Loucy (cell line): ENCODE data around the gene CPSF4L.

Experiments used
- CTCF ChIP-seq: fragments of 200-600 bp; sonication (generic); conservative IDR thresholded peaks from 2 replicates; pipeline ENCODE4 v1.5.1; 2014; ENCODE audit warnings: mild to moderate bottlenecking, antibody characterized with exemption, low read length
- EZH2phosphoT487 ChIP-seq: fragments of 200-600 bp; IDR thresholded peaks from 2 replicates; pipeline ENCODE4 v1.6.1; 2018; ENCODE audit warnings: antibody characterized with exemption, mild to moderate bottlenecking, moderate library complexity, borderline replicate concordance

GRCh38 chr17:73227944-73228343, 33.7 kb downstream of the CPSF4L start:
- no peak for TF ChIP-seq EZH2phosphoT487
- no peak for TF ChIP-seq CTCF
